Testis (tissue), 3 donors: Measurements from ENCODE around the gene GIGYF1. TPM values are rescaled to one million over a fixed set of nuclear protein-coding genes. Genes with fewer than 3 reads are reported as not detected.
"Not testable (repeated sequence)": the region's sequence is repeated elsewhere in the genome, so short reads cannot be mapped to it uniquely, and the experiment has no call there.

ENCODE experiments used
- DNase-seq: peaks from one replicate; pipeline ENCODE4 v3.0.0-alpha.2; 2019
- H3K27ac ChIP-seq, 2 donors: fragments of 200-600 bp; sonication (generic); one replicate each; pipeline ENCODE4 v1.5.1; 2019
- H3K27me3 ChIP-seq: fragments of 200-600 bp; sonication (generic); one replicate; pipeline ENCODE4 v1.5.1; 2019
- H3K36me3 ChIP-seq: fragments of 200-600 bp; sonication (generic); one replicate; pipeline ENCODE4 v1.5.1; 2017; ENCODE audit warnings: low read depth; ENCODE audit errors: missing control alignments
- H3K4me1 ChIP-seq: fragments of 200-600 bp; sonication (generic); one replicate; pipeline ENCODE4 v1.5.1; 2019
- H3K4me3 ChIP-seq, 2 donors: fragments of 200-600 bp; sonication (generic); one replicate each; pipeline ENCODE4 v1.5.1; 2017 to 2019
- H3K9me3 ChIP-seq: fragments of 200-600 bp; sonication (generic); one replicate; pipeline ENCODE4 v1.5.1; 2017
- POLR2A ChIP-seq: fragments of 450-650 bp; IDR thresholded peaks from one replicate; pipeline ENCODE4 v1.6.1; 2017; ENCODE audit warnings: antibody characterized with exemption, mild to moderate bottlenecking, moderate library complexity
- WGBS, 2 donors: methylation state at CpG; one replicate each; pipeline ENCODE4 v1.1.5; 2018; 5-methylcytosine and 5-hydroxymethylcytosine counted together
- intact Hi-C: fragments of 100-400 bp; cut with DNase I; formaldehyde crosslinking; loops from one replicate; pipeline ENCODE4 v1.15.1; 2023; ENCODE audit warnings: low total_unique reads
- polyA plus RNA-seq: library from polyadenylated mRNA; stranded (reverse); fragments of 350-450 nt; fragmentation: Illumina TruSeq; extraction: RNeasy Lipid Tissue Mini Kit (QIAGEN cat#74804); gene quantifications from one replicate; pipeline ENCODE4 v1.2.3, GENCODE V29; 2014; ENCODE audit warnings: low read depth, low replicate concordance; ENCODE audit not compliant: insufficient read depth
- total RNA-seq, 2 donors: library from RNA; depleted of rRNA; stranded (reverse); fragments of >200 nt; gene quantifications; one replicate each; pipeline ENCODE4 v1.2.3, GENCODE V29; 2016
- TF ChIP-seq, protein P1 (sequence below), 3 experiments: fragments of 450-650 bp in 2 of 3; fragments of 200-600 bp in 1 of 3; sonication (generic) in 1 of 3; IDR thresholded peaks; one replicate each; pipeline ENCODE4 v1.5.1; 2016 to 2019; ENCODE audit warnings: antibody characterized with exemption in 3 of 3, mild to moderate bottlenecking in 2 of 3, moderate library complexity in 1 of 3

Gene GIGYF1
- total and polyA plus RNA-seq, 3 donors from 2014 or later = 40.5 to 106 (median 105) TPM

DNA sequence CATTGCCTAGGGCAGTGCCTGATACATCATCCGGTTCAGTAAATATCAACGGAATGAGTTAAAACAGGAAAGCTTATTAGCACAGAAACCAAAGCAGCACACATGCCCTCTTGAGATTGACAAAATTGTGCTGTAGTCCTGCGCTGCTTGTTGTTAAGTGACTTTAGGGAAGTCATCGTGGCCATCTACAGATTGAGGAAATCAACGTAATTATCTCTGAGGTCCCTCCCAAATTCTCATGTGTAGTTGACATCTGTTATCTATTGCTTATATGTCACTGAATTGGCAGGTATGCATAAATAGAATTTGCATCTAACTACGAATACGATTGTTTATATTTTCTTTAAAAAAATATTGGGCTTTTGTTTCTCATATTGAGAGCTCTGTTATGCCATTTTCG lies 24.0 kb downstream of the GIGYF1 start:
- H3K27me3 ChIP-seq = no peaks in the 10 kb centered on the region
- no peak for DNase-seq
- H3K27ac ChIP-seq = no peak overlapping the region
- 74 to 81% methylated on average over 8 of the region's 8 CpGs for WGBS, 2 donors
- intact Hi-C loops = no loop called here
- no peak overlapping the region for H3K4me3 ChIP-seq
- TF ChIP-seq, protein P1, sequence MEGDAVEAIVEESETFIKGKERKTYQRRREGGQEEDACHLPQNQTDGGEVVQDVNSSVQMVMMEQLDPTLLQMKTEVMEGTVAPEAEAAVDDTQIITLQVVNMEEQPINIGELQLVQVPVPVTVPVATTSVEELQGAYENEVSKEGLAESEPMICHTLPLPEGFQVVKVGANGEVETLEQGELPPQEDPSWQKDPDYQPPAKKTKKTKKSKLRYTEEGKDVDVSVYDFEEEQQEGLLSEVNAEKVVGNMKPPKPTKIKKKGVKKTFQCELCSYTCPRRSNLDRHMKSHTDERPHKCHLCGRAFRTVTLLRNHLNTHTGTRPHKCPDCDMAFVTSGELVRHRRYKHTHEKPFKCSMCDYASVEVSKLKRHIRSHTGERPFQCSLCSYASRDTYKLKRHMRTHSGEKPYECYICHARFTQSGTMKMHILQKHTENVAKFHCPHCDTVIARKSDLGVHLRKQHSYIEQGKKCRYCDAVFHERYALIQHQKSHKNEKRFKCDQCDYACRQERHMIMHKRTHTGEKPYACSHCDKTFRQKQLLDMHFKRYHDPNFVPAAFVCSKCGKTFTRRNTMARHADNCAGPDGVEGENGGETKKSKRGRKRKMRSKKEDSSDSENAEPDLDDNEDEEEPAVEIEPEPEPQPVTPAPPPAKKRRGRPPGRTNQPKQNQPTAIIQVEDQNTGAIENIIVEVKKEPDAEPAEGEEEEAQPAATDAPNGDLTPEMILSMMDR (IDR thresholded peaks at IDR 0.05) = no peak
- no peak for TF ChIP-seq POLR2A
- no peaks in the 10 kb centered on the region for H3K4me1 ChIP-seq
- H3K9me3 ChIP-seq = no peaks in the 10 kb centered on the region
- H3K36me3 ChIP-seq = no peaks in the 10 kb centered on the region

DNA sequence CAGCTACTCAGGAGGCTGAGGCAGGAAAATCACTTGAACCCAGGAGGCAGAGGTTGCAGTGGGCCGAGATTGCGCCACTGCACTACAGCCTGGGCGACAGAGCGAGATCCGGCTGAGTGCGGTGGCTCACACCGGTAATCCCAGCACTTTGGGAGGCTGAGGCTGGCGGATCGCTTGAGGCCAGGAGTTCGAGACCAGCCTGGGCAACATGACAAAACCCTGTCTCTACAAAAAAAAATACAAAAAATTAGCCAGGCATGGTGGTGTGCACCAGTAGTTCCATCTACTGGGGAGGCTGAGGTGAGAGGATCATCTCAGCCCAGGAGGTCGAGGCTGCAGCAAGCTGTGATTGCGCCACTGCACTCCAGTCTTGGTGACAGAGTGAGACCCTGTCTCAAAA lies 24.9 kb downstream of the GIGYF1 start:
- H3K4me3 ChIP-seq, H3K27ac ChIP-seq, H3K27me3 ChIP-seq, DNase-seq, H3K4me1 ChIP-seq, H3K36me3 ChIP-seq, intact Hi-C loops, H3K9me3 ChIP-seq: not testable (repeated sequence)
- whole genome bisulfite sequencing, 2 donors = 91 to 94% methylated on average over 11 to 12 of the region's 12 CpGs

DNA sequence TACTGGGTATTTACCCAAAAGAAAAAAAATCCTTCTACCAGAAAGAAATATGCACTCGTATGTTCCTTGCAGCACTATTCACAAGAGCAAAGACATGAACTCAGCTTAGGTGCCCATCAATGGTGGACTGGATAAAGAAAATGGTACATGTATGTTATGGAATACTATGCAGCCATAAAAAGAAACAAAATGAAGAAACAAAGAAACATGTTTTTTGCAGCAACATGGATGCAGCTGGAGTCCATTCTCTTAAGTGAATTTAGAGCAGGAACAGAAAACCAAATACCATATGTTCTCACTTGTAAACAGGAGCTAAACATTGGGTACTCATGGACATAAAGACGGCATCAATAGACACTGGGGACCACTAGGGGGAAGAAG lies 26.0 kb downstream of the GIGYF1 start:
- no peak overlapping the region for H3K4me3 ChIP-seq
- no peaks in the 10 kb centered on the region for H3K4me1 ChIP-seq
- TF ChIP-seq, protein P1 (IDR thresholded peaks at IDR 0.05) = no peak
- TF ChIP-seq POLR2A = no peak
- no peaks in the 10 kb centered on the region for H3K27me3 ChIP-seq
- no peaks in the 10 kb centered on the region for H3K9me3 ChIP-seq
- WGBS, 2 donors = 76 to 92% methylated on average over 2 of the region's 2 CpGs
- intact Hi-C loops = no loop called here
- DNase-seq = no peak
- H3K27ac ChIP-seq = no peak overlapping the region
- no peaks in the 10 kb centered on the region for H3K36me3 ChIP-seq

DNA sequence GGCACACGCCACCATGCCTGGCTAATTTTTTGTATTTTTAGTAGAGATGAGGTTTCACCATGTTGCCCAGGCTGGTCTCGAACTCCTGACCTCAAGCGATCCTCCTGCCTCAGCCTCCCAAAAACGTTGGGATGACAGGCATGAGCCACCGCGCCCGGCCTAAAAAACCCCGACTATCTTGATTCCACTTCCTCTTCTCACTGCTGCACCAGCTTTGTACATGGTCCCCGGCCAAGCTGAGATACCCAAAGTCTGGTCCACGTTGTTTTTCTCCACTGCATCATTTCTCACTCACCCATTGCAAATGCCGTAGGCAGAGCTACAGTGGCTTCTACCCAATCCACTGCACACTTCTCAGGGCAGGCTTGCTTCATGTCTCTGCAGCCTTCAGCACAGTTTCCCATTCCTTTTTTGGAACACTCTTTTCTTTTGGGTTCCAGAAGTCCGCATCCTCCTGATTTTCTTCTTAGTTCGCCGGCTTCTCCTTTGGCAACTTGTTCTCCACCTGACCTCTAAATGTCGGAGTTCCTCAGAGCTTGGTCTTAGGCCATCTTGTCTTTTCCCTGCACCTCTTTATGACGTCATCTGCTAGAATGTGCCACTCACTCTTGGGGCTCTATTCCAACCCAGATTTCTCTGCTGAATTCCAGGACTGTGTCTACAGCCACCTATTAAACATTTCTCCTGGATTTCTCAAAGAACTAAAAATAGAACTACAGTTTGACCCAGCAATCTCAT lies 26.6 kb downstream of the GIGYF1 start:
- Histone ChIP-seq H3K27ac (no peak overlapping the region), H3K4me1 (no peaks in the 10 kb centered on the region), H3K9me3 (no peaks in the 10 kb centered on the region), H3K36me3 (no peaks in the 10 kb centered on the region), H3K27me3 (no peaks in the 10 kb centered on the region), H3K4me3 (no peak overlapping the region)
- intact Hi-C loops = no loop called here
- TF ChIP-seq, protein P1 (IDR thresholded peaks at IDR 0.05) = no peak
- no peak for TF ChIP-seq POLR2A
- no peak for DNase-seq
- WGBS, 2 donors = 77 to 79% methylated on average over 16 of the region's 16 CpGs

DNA sequence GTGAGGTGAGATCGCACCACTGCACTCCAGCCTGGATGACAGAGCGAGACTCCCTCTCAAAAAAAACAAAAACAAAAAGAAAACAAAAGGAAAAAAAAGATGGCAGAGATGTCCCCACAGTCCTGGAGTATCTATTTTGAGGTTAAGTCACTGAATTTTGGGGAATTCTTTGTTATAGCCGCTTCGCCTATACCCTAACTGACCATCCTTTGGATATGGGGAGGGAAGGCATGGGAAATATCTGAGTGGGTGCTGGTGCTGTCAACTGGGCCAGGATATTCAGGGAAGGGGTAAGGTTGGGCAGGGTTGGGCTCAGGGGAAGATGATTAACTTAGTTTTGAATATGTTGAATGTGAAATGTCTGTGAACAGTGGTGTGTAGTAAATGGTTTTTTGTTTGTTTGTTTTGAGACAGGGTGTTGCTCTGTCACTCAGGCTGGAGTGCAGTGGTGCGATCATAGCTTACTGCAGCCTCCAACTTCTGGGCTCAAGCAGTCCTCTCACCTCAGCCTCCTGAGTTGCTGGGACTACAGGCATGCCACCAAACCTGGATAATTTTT lies 28.8 kb downstream of the GIGYF1 start:
- Histone ChIP-seq H3K27me3 (no peaks in the 10 kb centered on the region), H3K36me3 (no peaks in the 10 kb centered on the region), H3K4me1 (no peaks in the 10 kb centered on the region), H3K4me3 (no peak overlapping the region), H3K27ac (no peak overlapping the region), H3K9me3 (no peaks in the 10 kb centered on the region)
- intact Hi-C loops = no loop called here
- WGBS, 2 donors = 93% methylated on average over 5 of the region's 5 CpGs
- TF ChIP-seq, protein P1 (IDR thresholded peaks at IDR 0.05) = no peak
- TF ChIP-seq POLR2A = no peak
- DNase-seq = no peak

DNA sequence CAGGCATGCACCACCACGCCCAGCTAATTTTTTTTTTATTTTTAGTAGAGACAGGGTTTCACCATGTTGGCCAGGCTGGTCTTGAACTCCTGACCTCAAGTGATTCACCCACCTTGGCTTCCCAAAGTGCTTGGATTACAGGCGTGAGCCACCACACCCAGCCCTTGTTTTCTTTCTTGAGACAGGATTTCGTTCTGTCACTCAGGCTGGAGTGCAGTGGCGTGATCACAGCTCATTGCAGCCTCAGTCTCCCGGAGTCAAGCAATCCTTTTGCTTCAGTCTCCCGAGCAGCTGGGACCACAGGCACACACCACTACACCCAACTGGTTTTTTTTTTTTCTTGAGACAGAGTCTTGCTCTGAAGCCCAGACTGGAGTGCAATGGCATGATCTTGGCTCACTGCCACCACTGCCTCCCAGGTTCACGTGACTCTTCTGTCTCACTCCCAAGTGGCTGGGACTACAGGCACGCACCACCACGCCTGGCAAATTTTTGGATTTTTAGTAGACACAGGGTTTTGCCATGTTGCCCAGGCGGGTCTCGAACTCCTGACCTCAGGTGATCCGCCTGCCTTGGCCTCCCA lies 31.8 kb downstream of the GIGYF1 start:
- DNase-seq, H3K27me3 ChIP-seq, H3K36me3 ChIP-seq, H3K9me3 ChIP-seq, H3K4me1 ChIP-seq, H3K4me3 ChIP-seq, intact Hi-C loops, H3K27ac ChIP-seq: not testable (repeated sequence)
- WGBS, 2 donors = 80 to 83% methylated on average over 12 of the region's 12 CpGs
